ENCODE measurements around the gene PERP. TPM values are rescaled to one million over a fixed set of nuclear protein-coding genes. Genes with fewer than 3 reads are reported as not detected.

Gene PERP
- total and polyA plus RNA-seq, 4 donors, result 14.7 to 57.8 (median 30.3) TPM

DNA sequence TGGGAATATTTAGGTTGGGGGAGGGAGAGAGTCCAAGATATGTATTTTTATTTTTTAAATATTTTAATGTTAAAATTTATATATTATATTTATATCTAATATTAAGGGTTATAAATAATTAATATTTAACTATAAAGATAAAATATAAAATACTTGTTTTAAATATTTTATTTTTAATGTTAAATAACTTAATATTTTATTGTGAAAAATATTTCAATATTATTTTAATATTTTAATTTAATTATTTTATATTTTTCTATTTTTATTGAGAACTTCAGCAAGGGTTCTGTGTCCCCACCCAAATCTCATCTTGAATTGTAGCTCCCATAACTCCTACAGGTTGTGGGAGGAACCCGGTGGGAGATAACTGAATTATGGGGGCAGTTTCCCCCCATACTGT, 34.0 kb downstream of the PERP start:
- 92% methylated on average over 1 of the region's 1 CpG for WGBS
- Histone ChIP-seq H3K27ac (ENCODE audit: low read depth in 1 of 2, low read length in 2 of 2) (no peak overlapping the region), H3K27me3 (ENCODE audit: control insufficient read depth in 4 of 4, insufficient read depth in 4 of 4, low read length in 3 of 4) (no peaks in the 10 kb centered on the region), H3K36me3 (ENCODE audit: control insufficient read depth in 4 of 4, insufficient read depth in 3 of 4, low read depth in 1 of 4, low read length in 3 of 4) (no peaks in the 10 kb centered on the region), H3K4me3 (ENCODE audit: low read depth in 1 of 3, low read length in 3 of 3) (no peak overlapping the region), H3K9ac (ENCODE audit: low read depth in 1 of 2, low read length in 2 of 2) (no peak overlapping the region), H3K9me3 (ENCODE audit: control insufficient read depth in 4 of 4, low read length in 3 of 4) (no peaks in the 10 kb centered on the region), H3K4me1 (ENCODE audit: control insufficient read depth in 4 of 4, insufficient read depth in 4 of 4, low read length in 3 of 4) (no peaks in the 10 kb centered on the region)
- DNase-seq (ENCODE audit: low spot score), result no peak
- TF ChIP-seq FOXA2 (IDR thresholded peaks at IDR 0.05) (no peak), NR2F2 (IDR thresholded peaks at IDR 0.05) (no peak), TAF1 (conservative IDR thresholded peaks at IDR 0.05) (no peak), RXRA (IDR thresholded peaks at IDR 0.05) (no peak), HNF4G (IDR thresholded peaks at IDR 0.05) (no peak), HNF4A (conservative IDR thresholded peaks at IDR 0.05) (no peak), RAD21 (IDR thresholded peaks at IDR 0.05) (no peak), FOXA1 (IDR thresholded peaks at IDR 0.05) (no peak), JUND (IDR thresholded peaks at IDR 0.05) (no peak), EGR1 (IDR thresholded peaks at IDR 0.05; ENCODE audit: low read depth in 2 of 2) (no peak), SP1 (IDR thresholded peaks at IDR 0.05) (no peak), GABPA (IDR thresholded peaks at IDR 0.05 in 1 of 2, conservative IDR thresholded peaks at IDR 0.05 in 1 of 2) (no peak), YY1 (IDR thresholded peaks at IDR 0.05) (no peak)
- TF ChIP-seq, protein P1, sequence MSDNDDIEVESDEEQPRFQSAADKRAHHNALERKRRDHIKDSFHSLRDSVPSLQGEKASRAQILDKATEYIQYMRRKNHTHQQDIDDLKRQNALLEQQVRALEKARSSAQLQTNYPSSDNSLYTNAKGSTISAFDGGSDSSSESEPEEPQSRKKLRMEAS (IDR thresholded peaks at IDR 0.05), result no peak
- TF ChIP-seq, protein P2, sequence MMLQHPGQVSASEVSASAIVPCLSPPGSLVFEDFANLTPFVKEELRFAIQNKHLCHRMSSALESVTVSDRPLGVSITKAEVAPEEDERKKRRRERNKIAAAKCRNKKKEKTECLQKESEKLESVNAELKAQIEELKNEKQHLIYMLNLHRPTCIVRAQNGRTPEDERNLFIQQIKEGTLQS (IDR thresholded peaks at IDR 0.05), result no peak
- TF ChIP-seq, protein P3, sequence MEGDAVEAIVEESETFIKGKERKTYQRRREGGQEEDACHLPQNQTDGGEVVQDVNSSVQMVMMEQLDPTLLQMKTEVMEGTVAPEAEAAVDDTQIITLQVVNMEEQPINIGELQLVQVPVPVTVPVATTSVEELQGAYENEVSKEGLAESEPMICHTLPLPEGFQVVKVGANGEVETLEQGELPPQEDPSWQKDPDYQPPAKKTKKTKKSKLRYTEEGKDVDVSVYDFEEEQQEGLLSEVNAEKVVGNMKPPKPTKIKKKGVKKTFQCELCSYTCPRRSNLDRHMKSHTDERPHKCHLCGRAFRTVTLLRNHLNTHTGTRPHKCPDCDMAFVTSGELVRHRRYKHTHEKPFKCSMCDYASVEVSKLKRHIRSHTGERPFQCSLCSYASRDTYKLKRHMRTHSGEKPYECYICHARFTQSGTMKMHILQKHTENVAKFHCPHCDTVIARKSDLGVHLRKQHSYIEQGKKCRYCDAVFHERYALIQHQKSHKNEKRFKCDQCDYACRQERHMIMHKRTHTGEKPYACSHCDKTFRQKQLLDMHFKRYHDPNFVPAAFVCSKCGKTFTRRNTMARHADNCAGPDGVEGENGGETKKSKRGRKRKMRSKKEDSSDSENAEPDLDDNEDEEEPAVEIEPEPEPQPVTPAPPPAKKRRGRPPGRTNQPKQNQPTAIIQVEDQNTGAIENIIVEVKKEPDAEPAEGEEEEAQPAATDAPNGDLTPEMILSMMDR (IDR thresholded peaks at IDR 0.05; ENCODE audit: low read depth, low read length, missing input control), result no peak
- TF ChIP-seq, protein P4, sequence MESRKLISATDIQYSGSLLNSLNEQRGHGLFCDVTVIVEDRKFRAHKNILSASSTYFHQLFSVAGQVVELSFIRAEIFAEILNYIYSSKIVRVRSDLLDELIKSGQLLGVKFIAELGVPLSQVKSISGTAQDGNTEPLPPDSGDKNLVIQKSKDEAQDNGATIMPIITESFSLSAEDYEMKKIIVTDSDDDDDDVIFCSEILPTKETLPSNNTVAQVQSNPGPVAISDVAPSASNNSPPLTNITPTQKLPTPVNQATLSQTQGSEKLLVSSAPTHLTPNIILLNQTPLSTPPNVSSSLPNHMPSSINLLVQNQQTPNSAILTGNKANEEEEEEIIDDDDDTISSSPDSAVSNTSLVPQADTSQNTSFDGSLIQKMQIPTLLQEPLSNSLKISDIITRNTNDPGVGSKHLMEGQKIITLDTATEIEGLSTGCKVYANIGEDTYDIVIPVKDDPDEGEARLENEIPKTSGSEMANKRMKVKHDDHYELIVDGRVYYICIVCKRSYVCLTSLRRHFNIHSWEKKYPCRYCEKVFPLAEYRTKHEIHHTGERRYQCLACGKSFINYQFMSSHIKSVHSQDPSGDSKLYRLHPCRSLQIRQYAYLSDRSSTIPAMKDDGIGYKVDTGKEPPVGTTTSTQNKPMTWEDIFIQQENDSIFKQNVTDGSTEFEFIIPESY (IDR thresholded peaks at IDR 0.05), result no peak
- TF ChIP-seq, protein P5, sequence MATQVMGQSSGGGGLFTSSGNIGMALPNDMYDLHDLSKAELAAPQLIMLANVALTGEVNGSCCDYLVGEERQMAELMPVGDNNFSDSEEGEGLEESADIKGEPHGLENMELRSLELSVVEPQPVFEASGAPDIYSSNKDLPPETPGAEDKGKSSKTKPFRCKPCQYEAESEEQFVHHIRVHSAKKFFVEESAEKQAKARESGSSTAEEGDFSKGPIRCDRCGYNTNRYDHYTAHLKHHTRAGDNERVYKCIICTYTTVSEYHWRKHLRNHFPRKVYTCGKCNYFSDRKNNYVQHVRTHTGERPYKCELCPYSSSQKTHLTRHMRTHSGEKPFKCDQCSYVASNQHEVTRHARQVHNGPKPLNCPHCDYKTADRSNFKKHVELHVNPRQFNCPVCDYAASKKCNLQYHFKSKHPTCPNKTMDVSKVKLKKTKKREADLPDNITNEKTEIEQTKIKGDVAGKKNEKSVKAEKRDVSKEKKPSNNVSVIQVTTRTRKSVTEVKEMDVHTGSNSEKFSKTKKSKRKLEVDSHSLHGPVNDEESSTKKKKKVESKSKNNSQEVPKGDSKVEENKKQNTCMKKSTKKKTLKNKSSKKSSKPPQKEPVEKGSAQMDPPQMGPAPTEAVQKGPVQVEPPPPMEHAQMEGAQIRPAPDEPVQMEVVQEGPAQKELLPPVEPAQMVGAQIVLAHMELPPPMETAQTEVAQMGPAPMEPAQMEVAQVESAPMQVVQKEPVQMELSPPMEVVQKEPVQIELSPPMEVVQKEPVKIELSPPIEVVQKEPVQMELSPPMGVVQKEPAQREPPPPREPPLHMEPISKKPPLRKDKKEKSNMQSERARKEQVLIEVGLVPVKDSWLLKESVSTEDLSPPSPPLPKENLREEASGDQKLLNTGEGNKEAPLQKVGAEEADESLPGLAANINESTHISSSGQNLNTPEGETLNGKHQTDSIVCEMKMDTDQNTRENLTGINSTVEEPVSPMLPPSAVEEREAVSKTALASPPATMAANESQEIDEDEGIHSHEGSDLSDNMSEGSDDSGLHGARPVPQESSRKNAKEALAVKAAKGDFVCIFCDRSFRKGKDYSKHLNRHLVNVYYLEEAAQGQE (IDR thresholded peaks at IDR 0.05), result no peak
